Common myeloid progenitor, CD34-positive (primary cell): ENCODE measurements around the gene TOMM5.

Source experiments
- CTCF ChIA-PET: fragments of 350-600 bp; sonication (Branson Sonifier 250); formaldehyde crosslinking; loops from one replicate; lab custom pipeline; 2021; ENCODE audit warnings: antibody characterized with exemption; lab: Charles Lee
- POLR2A ChIA-PET: fragments of 350-600 bp; sonication (Branson Sonifier 250); formaldehyde crosslinking; loops from one replicate; lab custom pipeline; 2021; ENCODE audit warnings: antibody characterized with exemption; lab: Charles Lee
- DNase-seq, 3 donors: peaks; one replicate each; pipeline versions ENCODE4 v3.0.0 to v3.0.0-alpha.2; 2013
- H3K27ac ChIP-seq, 2 experiments: 1 replicate in 1 of 2; 2 replicates in 1 of 2; pipeline ENCODE4 v1.7.0; 2013; ENCODE audit warnings: inconsistent platforms in 2 of 2, low read length in 2 of 2, mild to moderate bottlenecking in 2 of 2, low read depth in 1 of 2, moderate library complexity in 1 of 2; ENCODE audit not compliant: severe bottlenecking in 2 of 2, insufficient read depth in 1 of 2, poor library complexity in 1 of 2
- H3K27me3 ChIP-seq, 5 experiments: replicated peaks in 2 of 5; 1 replicate in 3 of 5; 2 replicates in 2 of 5; pipeline versions ENCODE4 v1.6.1 to v1.7.0; 2013; ENCODE audit warnings: low read length in 4 of 5, mild to moderate bottlenecking in 2 of 5, moderate library complexity in 2 of 5, inconsistent platforms in 1 of 5; ENCODE audit not compliant: insufficient read depth in 5 of 5, control insufficient read depth in 4 of 5
- H3K36me3 ChIP-seq, 4 experiments: 1 replicate in 2 of 4; 2 replicates in 2 of 4; pipeline versions ENCODE4 v1.6.1 to v1.7.0; 2013; ENCODE audit warnings: low read length in 3 of 4, control low read depth in 1 of 4, mild to moderate bottlenecking in 1 of 4; ENCODE audit not compliant: control insufficient read depth in 4 of 4, insufficient read depth in 4 of 4
- H3K4me1 ChIP-seq, 4 experiments: 1 replicate in 3 of 4; 2 replicates in 1 of 4; pipeline versions ENCODE4 v1.6.1 to v1.7.1; 2013; ENCODE audit warnings: low read length in 3 of 4, mild to moderate bottlenecking in 3 of 4, control low read depth in 1 of 4, inconsistent platforms in 1 of 4, moderate library complexity in 1 of 4; ENCODE audit not compliant: control insufficient read depth in 4 of 4, insufficient read depth in 4 of 4; ENCODE audit errors: control extremely low read depth in 1 of 4
- H3K4me3 ChIP-seq, 7 experiments: 1 replicate in 4 of 7; 2 replicates in 3 of 7; pipeline versions ENCODE4 v1.5.1 to v1.7.0; 2013; ENCODE audit warnings: mild to moderate bottlenecking in 7 of 7, low read length in 6 of 7, moderate library complexity in 6 of 7, inconsistent platforms in 2 of 7, low read depth in 2 of 7, control low read depth in 1 of 7; ENCODE audit not compliant: insufficient read depth in 4 of 7, control insufficient read depth in 1 of 7; ENCODE audit errors: extremely low read depth in 1 of 7
- H3K9me3 ChIP-seq, 5 experiments: 1 replicate in 4 of 5; 2 replicates in 1 of 5; pipeline versions ENCODE4 v1.6.1 to v1.7.1; 2013; ENCODE audit warnings: low read length in 4 of 5, mild to moderate bottlenecking in 2 of 5, inconsistent platforms in 1 of 5, low read depth in 1 of 5, moderate library complexity in 1 of 5; ENCODE audit not compliant: control insufficient read depth in 4 of 5, insufficient read depth in 2 of 5; ENCODE audit errors: control extremely low read depth in 1 of 5
- WGBS: methylation state at CpG from one replicate; pipeline ENCODE4 v1.1.5; 2013; ENCODE audit not compliant: insufficient coverage; 5-methylcytosine and 5-hydroxymethylcytosine counted together

Gene TOMM5

GRCh38 chr9:37554318-37554717 lies 38.1 kb downstream of the TOMM5 start:
- no peaks in the 10 kb centered on the region for H3K36me3 ChIP-seq
- POLR2A ChIA-PET = no interaction called here
- no peak overlapping the region for H3K27ac ChIP-seq
- no peak for DNase-seq
- no peaks in the 10 kb centered on the region for H3K27me3 ChIP-seq
- no peaks in the 10 kb centered on the region for H3K9me3 ChIP-seq
- WGBS = no CpG with 5 or more reads among the region's 3 CpGs
- H3K4me1 ChIP-seq = no peaks in the 10 kb centered on the region
- CTCF ChIA-PET = no interaction called here
- H3K4me3 ChIP-seq = no peak overlapping the region

DNA sequence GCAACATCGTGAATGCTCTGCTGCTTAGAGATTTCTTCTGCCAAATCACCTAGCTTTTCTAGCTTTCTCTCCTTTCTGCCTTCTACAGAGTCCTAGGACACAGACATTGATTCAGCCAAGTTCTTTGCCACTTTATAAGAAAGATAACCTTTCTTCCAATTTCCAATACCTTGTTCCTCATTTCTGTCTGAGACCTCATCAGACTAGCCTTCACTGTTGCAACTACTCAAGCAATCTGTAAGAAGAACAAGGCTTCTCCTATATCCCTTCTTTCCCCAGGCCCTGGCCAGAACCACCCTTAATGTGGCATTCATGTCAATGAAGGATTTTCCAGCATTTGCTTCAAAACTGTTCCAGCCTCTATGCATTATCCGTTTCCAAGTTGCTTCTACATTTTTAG lies 40.5 kb downstream of the TOMM5 start:
- 86% methylated on average over 2 of the region's 2 CpGs for WGBS
- ChIA-PET CTCF (no interaction called here), POLR2A (no interaction called here)
- H3K36me3 ChIP-seq = no peaks in the 10 kb centered on the region
- DNase-seq = no peak
- no peak overlapping the region for H3K27ac ChIP-seq
- no peak overlapping the region for H3K4me3 ChIP-seq
- no peaks in the 10 kb centered on the region for H3K9me3 ChIP-seq
- no peaks in the 10 kb centered on the region for H3K27me3 ChIP-seq
- no peaks in the 10 kb centered on the region for H3K4me1 ChIP-seq

GRCh38 chr9:37551468-37551867 lies 40.9 kb downstream of the TOMM5 start:
- Histone ChIP-seq H3K4me1 (no peaks in the 10 kb centered on the region), H3K27ac (no peak overlapping the region), H3K36me3 (no peaks in the 10 kb centered on the region), H3K27me3 (no peaks in the 10 kb centered on the region), H3K4me3 (no peak overlapping the region), H3K9me3 (no peaks in the 10 kb centered on the region)
- ChIA-PET CTCF (no interaction called here), POLR2A (no interaction called here)
- DNase-seq = no peak
- WGBS = 100% methylated on average over 3 of the region's 3 CpGs

DNA sequence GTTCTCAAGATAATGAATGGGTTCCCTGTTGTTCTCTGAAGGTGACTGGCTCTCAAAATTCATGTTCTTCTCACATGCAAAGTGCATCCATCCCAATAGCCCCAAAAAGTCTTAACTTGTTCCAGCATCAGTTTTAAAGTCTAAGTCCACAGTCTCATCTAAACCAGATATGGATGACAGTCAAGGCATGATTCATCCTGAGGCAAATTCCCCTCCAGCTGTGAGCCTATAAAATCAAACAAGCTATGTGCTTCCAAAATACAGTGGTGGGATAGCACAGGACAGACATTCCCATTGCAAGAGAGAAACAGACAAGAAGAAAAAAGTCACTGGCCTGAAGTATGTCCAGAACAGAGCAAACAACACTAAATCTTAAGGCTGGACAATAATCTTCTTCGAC lies 41.6 kb downstream of the TOMM5 start:
- CTCF ChIA-PET = no interaction called here
- 100% methylated on average over 1 of the region's 1 CpG for WGBS

DNA sequence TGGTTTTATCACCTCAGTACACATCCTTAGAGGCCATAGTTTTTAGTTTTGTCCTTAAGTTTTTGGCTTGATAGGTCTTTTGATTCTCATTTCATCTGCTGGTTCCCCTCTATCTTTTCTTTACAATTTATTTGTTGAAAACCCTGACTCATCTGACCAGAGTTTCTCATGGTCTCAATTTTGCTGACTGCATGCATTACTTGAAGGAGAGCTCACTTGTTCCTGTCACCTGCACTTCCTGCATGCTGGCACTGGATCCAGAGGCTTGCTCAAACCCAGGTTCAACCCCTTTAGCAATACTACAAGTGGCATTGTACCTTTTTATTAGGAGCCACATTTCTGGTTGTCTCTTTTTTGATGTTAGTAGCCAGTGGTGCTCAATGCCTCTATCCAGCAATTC lies 42.9 kb downstream of the TOMM5 start:
- Histone ChIP-seq H3K27ac (no peak overlapping the region), H3K27me3 (no peaks in the 10 kb centered on the region), H3K4me3 (no peak overlapping the region), H3K4me1 (no peaks in the 10 kb centered on the region), H3K9me3 (no peaks in the 10 kb centered on the region), H3K36me3 (no peaks in the 10 kb centered on the region)
- CTCF ChIA-PET = interaction anchor here (1.2 kb wide), 1 partner anchor 8 kb away, joined by 4 read pairs; no protein-coding TSS in a partner anchor
- peak in 1 of 3 donors; percentile 3 for DNase-seq
- POLR2A ChIA-PET = no interaction called here

More for the DNA sequence above, 41.6 kb downstream of the TOMM5 start:
- no peak overlapping the region for H3K4me3 ChIP-seq
- H3K36me3 ChIP-seq = no peaks in the 10 kb centered on the region
- H3K27me3 ChIP-seq = no peaks in the 10 kb centered on the region
- no peak for DNase-seq
- H3K27ac ChIP-seq = no peak overlapping the region
- no peaks in the 10 kb centered on the region for H3K4me1 ChIP-seq
- no peaks in the 10 kb centered on the region for H3K9me3 ChIP-seq
- POLR2A ChIA-PET = no interaction called here

- no peak for DNase-seq
- CTCF ChIA-PET = no interaction called here
- Histone ChIP-seq H3K9me3 (no peaks in the 10 kb centered on the region), H3K4me1 (no peaks in the 10 kb centered on the region), H3K4me3 (no peak overlapping the region), H3K36me3 (no peaks in the 10 kb centered on the region), H3K27ac (no peak overlapping the region), H3K27me3 (no peaks in the 10 kb centered on the region)
- POLR2A ChIA-PET = no interaction called here
- WGBS = 91% methylated on average over 4 of the region's 5 CpGs
Measured at GRCh38 chr9:37547328-37547878, 45.0 kb downstream of the TOMM5 start.

- Histone ChIP-seq H3K27ac (no peak overlapping the region), H3K4me1 (no peaks in the 10 kb centered on the region), H3K36me3 (peaks cover 0 to 5% (median 1%) of the 10 kb centered on the region in 4 experiments), H3K4me3 (no peak overlapping the region), H3K27me3 (no peaks in the 10 kb centered on the region), H3K9me3 (no peaks in the 10 kb centered on the region)
- 100% methylated on average over 1 of the region's 1 CpG for WGBS
- POLR2A ChIA-PET = no interaction called here
- no peak for DNase-seq
- CTCF ChIA-PET = no interaction called here
Measured at GRCh38 chr9:37543468-37543867, 48.9 kb downstream of the TOMM5 start.
